Astrocyte (in vitro differentiated cells and primary cell): ENCODE measurements around the gene CACNA1A. TPM values are rescaled to one million over a fixed set of nuclear protein-coding genes. Genes with fewer than 3 reads are reported as not detected.

Source experiments
- DNase-seq: peaks from one replicate; pipeline ENCODE4 v3.0.0-alpha.2; 2010; ENCODE audit warnings: low read depth
- FAIRE-seq: peaks from 2 replicates; lab custom pipeline; 2011; peaks lifted over from hg19 to GRCh38; lab: Jason Lieb, UNC
- H2AFZ ChIP-seq: 2 replicates; pipeline ENCODE4 v1.6.0; 2012; ENCODE audit warnings: low read depth, low read length, inconsistent platforms
- H3K27ac ChIP-seq: 2 replicates; pipeline ENCODE4 v1.5.1; 2011; ENCODE audit warnings: low read depth, low read length, inconsistent platforms
- H3K27me3 ChIP-seq: 2 replicates; pipeline ENCODE4 v1.6.0; 2011; ENCODE audit warnings: low read length, inconsistent platforms; ENCODE audit not compliant: insufficient read depth
- H3K36me3 ChIP-seq: 2 replicates; pipeline ENCODE4 v1.5.1; 2011; ENCODE audit warnings: low read length, inconsistent platforms; ENCODE audit not compliant: insufficient read depth
- H3K4me1 ChIP-seq: 2 replicates; pipeline ENCODE4 v1.5.1; 2011; ENCODE audit warnings: low read length, inconsistent platforms; ENCODE audit not compliant: insufficient read depth
- H3K4me2 ChIP-seq: 2 replicates; pipeline ENCODE4 v1.6.0; 2012; ENCODE audit warnings: low read length, inconsistent platforms
- H3K4me3 ChIP-seq: 2 replicates; pipeline ENCODE4 v1.5.1; 2011; ENCODE audit warnings: low read depth, mild to moderate bottlenecking, low read length, inconsistent platforms; ENCODE audit not compliant: insufficient read depth
- H3K79me2 ChIP-seq: 2 replicates; pipeline ENCODE4 v1.6.0; 2012; ENCODE audit warnings: mild to moderate bottlenecking, low read length, inconsistent platforms; ENCODE audit not compliant: insufficient read depth
- H3K9ac ChIP-seq: 2 replicates; pipeline ENCODE4 v1.6.0; 2012; ENCODE audit warnings: mild to moderate bottlenecking, low read length, inconsistent platforms
- H3K9me3 ChIP-seq: 2 replicates; pipeline ENCODE4 v1.5.1; 2012; ENCODE audit warnings: low read depth, mild to moderate bottlenecking, low read length, inconsistent platforms; ENCODE audit not compliant: insufficient read depth
- H4K20me1 ChIP-seq: 2 replicates; pipeline ENCODE4 v1.6.0; 2012; ENCODE audit warnings: low read length, inconsistent platforms; ENCODE audit not compliant: insufficient read depth
- H3K27ac Mint-ChIP-seq: one replicate; pipeline ENCODE4 v1.8.0; 2021; ENCODE audit warnings: mild to moderate bottlenecking, mixed read lengths; ENCODE audit not compliant: unreplicated experiment
- H3K27me3 Mint-ChIP-seq: one replicate; pipeline ENCODE4 v1.8.0; 2021; ENCODE audit warnings: low read depth, mixed read lengths; ENCODE audit not compliant: unreplicated experiment
- H3K36me3 Mint-ChIP-seq: one replicate; pipeline ENCODE4 v1.8.0; 2021; ENCODE audit warnings: low read depth, mixed read lengths; ENCODE audit not compliant: unreplicated experiment
- H3K4me1 Mint-ChIP-seq: one replicate; pipeline ENCODE4 v1.8.0; 2021; ENCODE audit warnings: low read depth, mixed read lengths; ENCODE audit not compliant: unreplicated experiment
- H3K4me3 Mint-ChIP-seq: one replicate; pipeline ENCODE4 v1.8.0; 2021; ENCODE audit warnings: mild to moderate bottlenecking, moderate library complexity, mixed read lengths; ENCODE audit not compliant: unreplicated experiment
- H3K9me3 Mint-ChIP-seq: one replicate; pipeline ENCODE4 v1.8.0; 2021; ENCODE audit warnings: mild to moderate bottlenecking, mixed read lengths; ENCODE audit not compliant: unreplicated experiment
- CTCF ChIP-seq: IDR thresholded peaks from 2 replicates; pipeline ENCODE4 v1.5.1; 2011; ENCODE audit warnings: low read depth, mild to moderate bottlenecking, inconsistent platforms, low read length, moderate library complexity; ENCODE audit not compliant: insufficient read depth
- EZH2 ChIP-seq: IDR thresholded peaks from 2 replicates; pipeline ENCODE4 v1.6.1; 2012; ENCODE audit warnings: mild to moderate bottlenecking, low read length, inconsistent platforms; ENCODE audit not compliant: insufficient read depth
- total RNA-seq: library from RNA; stranded (reverse); gene quantifications from 2 replicates; pipeline ENCODE4 v1.2.1, GENCODE V29; 2021

CACNA1A gene
- total RNA-seq, 1 donor from 2014 or later, result 9.4 TPM

GRCh38 chr19:13226983-13227382 lies 279.3 kb downstream of the CACNA1A start:
- H3K4me3 Mint-ChIP-seq, result no peak overlapping the region
- H3K36me3 Mint-ChIP-seq, result peaks cover 9% of the 10 kb centered on the region
- no peaks in the 10 kb centered on the region for H3K9me3 ChIP-seq
- H2AFZ ChIP-seq, result no peak overlapping the region
- H3K27me3 ChIP-seq, result peaks cover 2% of the 10 kb centered on the region
- TF ChIP-seq CTCF (no peak), EZH2 (no peak)
- H3K4me1 Mint-ChIP-seq, result no peaks in the 10 kb centered on the region
- H3K4me1 ChIP-seq, result no peaks in the 10 kb centered on the region
- no peak overlapping the region for H3K27ac ChIP-seq
- H3K36me3 ChIP-seq, result no peaks in the 10 kb centered on the region
- no peak overlapping the region for H3K4me2 ChIP-seq
- H3K27me3 Mint-ChIP-seq, result peaks cover 23% of the 10 kb centered on the region
- H3K4me3 ChIP-seq, result no peak overlapping the region
- no peak for FAIRE-seq
- H3K79me2 ChIP-seq, result no peaks in the 10 kb centered on the region
- no peaks in the 10 kb centered on the region for H3K9me3 Mint-ChIP-seq
- DNase-seq, result no peak
- H3K27ac Mint-ChIP-seq, result no peak overlapping the region
- H3K9ac ChIP-seq, result no peak overlapping the region
- no peaks in the 10 kb centered on the region for H4K20me1 ChIP-seq

GRCh38 chr19:13225973-13226865 lies 280.1 kb downstream of the CACNA1A start:
- Histone ChIP-seq H2AFZ (no peak overlapping the region), H3K9me3 (no peaks in the 10 kb centered on the region), H3K9ac (no peak overlapping the region), H3K36me3 (no peaks in the 10 kb centered on the region), H4K20me1 (no peaks in the 10 kb centered on the region), H3K4me3 (no peak overlapping the region), H3K27me3 (peaks cover 2% of the 10 kb centered on the region), H3K4me1 (no peaks in the 10 kb centered on the region), H3K27ac (no peak overlapping the region), H3K4me2 (no peak overlapping the region), H3K79me2 (no peaks in the 10 kb centered on the region)
- TF ChIP-seq CTCF, result no peak
- TF ChIP-seq EZH2, result no peak
- no peaks in the 10 kb centered on the region for H3K9me3 Mint-ChIP-seq
- H3K36me3 Mint-ChIP-seq, result peaks cover 7% of the 10 kb centered on the region
- FAIRE-seq (no peak), DNase-seq (no peak)
- H3K4me1 Mint-ChIP-seq, result no peaks in the 10 kb centered on the region
- H3K27me3 Mint-ChIP-seq, result peaks cover 25% of the 10 kb centered on the region
- no peak overlapping the region for H3K27ac Mint-ChIP-seq
- no peak overlapping the region for H3K4me3 Mint-ChIP-seq

GRCh38 chr19:13225085-13225484 lies 281.2 kb downstream of the CACNA1A start:
- H3K9me3 Mint-ChIP-seq, result no peaks in the 10 kb centered on the region
- H3K27ac ChIP-seq, result no peak overlapping the region
- DNase-seq (no peak), FAIRE-seq (no peak)
- H3K4me1 Mint-ChIP-seq, result no peaks in the 10 kb centered on the region
- no peak overlapping the region for H3K4me3 ChIP-seq
- H3K9me3 ChIP-seq, result no peaks in the 10 kb centered on the region
- H3K27ac Mint-ChIP-seq, result no peak overlapping the region
- peaks cover 7% of the 10 kb centered on the region for H3K36me3 Mint-ChIP-seq
- no peak overlapping the region for H2AFZ ChIP-seq
- TF ChIP-seq EZH2 (no peak), CTCF (no peak)
- H3K4me2 ChIP-seq, result no peak overlapping the region
- no peak overlapping the region for H3K4me3 Mint-ChIP-seq
- H3K4me1 ChIP-seq, result no peaks in the 10 kb centered on the region
- peaks cover 2% of the 10 kb centered on the region for H3K27me3 ChIP-seq
- H3K9ac ChIP-seq, result no peak overlapping the region
- H3K79me2 ChIP-seq, result no peaks in the 10 kb centered on the region
- peaks cover 20% of the 10 kb centered on the region for H3K27me3 Mint-ChIP-seq
- H4K20me1 ChIP-seq, result no peaks in the 10 kb centered on the region
- H3K36me3 ChIP-seq, result no peaks in the 10 kb centered on the region
